Left renal pelvis (tissue), 4 donors: ENCODE measurements around the gene PCDH19. TPM values are rescaled to one million over a fixed set of nuclear protein-coding genes. Genes with fewer than 3 reads are reported as not detected.
A peak's percentile ranks its signal among the peaks of the same experiment; 100 is the strongest.

Experiments used
- DNase-seq, 4 donors: peaks; one replicate each; pipeline ENCODE4 v3.0.0-alpha.2; 2013; ENCODE audit warnings: low read depth in 4 of 4, low spot score in 3 of 4
- polyA plus RNA-seq, 4 donors: library from polyadenylated mRNA; unstranded; fragments of 120-200 nt; gene quantifications; one replicate each; pipeline ENCODE4 v1.2.1, GENCODE V29; 2013; ENCODE audit not compliant: insufficient read length in 4 of 4

The PCDH19 gene
- polyA plus RNA-seq, 4 donors = 2.7 to 5.2 (median 3.9) TPM

GRCh38 chrX:100407147-100407783 is 2.8 kb downstream of the PCDH19 start:
- DNase-seq = no peak

- DNase-seq = no peak
These were observed 4.6 kb downstream of the PCDH19 start for GRCh38 chrX:100405424-100405823.

DNA sequence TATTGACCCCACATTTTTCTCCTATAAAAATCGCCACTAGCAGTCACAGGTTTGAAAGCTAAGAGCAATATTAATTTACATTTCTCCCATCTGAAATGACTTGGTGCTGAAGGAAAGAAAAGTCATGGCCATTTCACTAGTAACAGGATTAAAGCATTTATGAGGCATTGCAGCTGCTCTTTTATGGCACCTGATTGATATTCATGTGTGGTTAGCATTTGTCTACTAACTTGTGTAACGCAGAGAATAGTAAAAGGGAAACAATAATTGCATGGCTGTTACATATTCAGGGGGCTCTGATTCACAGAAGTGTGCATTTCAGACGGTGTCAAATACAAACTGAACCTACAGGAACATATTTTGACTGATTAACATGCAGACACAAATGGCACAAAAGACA is 5.2 kb downstream of the PCDH19 start:
- DNase-seq = no peak

DNA sequence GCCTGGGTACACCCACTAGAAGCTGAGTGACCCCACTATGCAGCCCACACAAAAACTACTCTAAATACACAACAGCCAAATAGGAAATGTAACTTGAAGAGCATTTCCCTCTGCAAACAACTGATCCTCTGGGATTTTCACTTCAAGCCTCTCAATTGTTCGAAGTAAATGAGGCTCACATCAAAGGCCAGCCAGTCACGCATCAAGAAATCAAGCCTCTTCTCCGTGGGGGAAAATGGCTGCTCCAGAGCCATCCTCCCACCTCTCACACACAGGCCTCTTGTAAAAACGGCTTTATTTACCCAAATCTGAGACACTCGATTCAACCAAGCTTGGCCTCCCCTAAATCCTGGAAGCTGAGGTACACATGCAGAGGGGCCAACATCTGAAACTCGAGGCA is 14.3 kb downstream of the PCDH19 start:
- DNase-seq = no peak

DNA sequence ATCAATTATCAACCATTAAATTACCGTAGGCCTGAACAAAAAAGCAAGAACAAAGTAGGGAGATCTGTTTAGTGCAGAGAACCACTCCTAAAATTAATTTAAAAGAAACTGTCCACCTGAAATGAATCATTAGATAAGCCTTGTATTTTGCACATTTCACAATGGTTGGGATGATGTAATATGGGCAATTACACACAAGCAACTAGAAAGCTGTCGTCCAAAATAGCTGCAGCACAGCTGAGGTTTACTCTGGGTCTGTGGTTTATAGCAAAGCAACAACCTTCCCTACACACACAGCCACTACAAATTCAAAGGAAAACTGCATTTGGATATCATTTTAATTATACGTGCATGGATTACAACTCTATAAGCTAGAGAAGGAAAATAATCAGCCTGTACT is 28.5 kb downstream of the PCDH19 start:
- DNase-seq = no peak

DNA sequence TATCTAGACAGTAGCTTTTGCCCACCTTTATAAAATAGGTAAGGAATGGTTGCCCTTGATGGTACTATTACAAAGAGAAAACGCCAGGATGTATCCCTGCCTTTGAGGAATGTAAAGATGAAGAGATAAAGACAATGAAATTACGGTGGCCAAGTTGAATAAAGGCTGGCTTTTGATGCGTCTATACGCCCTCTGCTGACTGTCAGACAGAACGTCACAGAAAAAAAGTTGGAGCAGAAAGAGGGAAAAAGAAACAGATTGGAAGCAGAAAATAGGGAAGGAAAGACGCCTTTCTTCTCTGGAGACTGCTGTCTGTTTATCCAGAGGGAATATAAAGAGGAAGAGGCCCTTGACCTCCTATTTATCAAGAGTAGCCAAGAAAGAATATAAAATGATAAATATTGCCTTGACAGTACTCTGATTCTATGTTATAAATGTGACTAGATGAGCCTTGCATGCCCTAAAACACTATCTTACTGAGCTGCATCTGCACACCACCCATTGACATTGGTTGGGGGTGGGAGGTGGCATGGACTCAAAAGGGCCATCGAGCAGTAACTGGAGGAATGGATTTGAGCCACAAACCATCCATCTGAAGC is 30.6 kb downstream of the PCDH19 start:
- no peak for DNase-seq

GRCh38 chrX:100377826-100378225 is 32.2 kb downstream of the PCDH19 start:
- no peak for DNase-seq

GRCh38 chrX:100376576-100376975 is 33.5 kb downstream of the PCDH19 start:
- DNase-seq = no peak

DNA sequence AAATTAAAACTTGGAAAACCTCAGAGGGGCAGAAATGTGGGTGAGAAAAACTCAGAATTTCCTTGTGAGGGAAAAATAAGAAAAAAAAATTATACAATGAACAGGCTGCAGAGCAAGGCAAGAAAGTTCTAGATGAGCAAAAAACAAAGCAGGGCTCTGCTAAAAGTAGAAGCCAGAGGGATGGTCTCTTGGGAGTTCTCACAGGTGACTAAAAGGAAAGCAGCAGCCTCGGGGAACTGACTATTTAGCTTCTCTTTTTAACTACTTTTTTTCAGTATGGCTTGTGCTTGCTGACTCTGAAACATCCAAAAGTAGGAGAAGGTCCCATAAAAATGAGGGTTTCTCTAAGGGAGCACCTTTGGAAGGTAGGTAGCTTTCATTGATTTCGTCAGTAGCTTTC is 36.4 kb downstream of the PCDH19 start:
- DNase-seq = no peak

GRCh38 chrX:100368167-100368566 is 41.9 kb downstream of the PCDH19 start:
- DNase-seq = no peak

DNA sequence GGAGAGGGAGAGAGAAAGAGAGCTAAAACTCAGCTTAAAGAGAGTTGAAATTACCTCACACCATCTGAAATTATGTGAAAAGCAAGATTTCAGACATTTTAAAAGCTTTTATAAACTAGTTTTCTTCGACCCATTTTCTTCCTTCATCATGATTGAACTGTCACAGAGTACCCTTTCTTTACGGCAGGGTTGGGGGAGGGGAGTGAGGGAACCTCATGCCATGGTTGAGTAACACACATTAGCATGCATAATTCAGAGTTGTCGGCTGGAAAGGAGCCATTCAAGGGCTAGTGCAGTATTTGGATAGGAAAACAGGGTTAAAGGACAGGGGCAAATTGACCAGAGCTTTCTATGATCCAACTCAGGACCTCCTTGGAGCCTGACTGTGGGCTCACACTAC is 46.2 kb downstream of the PCDH19 start:
- DNase-seq = no peak

GRCh38 chrX:100358766-100359165 is 51.3 kb downstream of the PCDH19 start:
- no peak for DNase-seq

DNA sequence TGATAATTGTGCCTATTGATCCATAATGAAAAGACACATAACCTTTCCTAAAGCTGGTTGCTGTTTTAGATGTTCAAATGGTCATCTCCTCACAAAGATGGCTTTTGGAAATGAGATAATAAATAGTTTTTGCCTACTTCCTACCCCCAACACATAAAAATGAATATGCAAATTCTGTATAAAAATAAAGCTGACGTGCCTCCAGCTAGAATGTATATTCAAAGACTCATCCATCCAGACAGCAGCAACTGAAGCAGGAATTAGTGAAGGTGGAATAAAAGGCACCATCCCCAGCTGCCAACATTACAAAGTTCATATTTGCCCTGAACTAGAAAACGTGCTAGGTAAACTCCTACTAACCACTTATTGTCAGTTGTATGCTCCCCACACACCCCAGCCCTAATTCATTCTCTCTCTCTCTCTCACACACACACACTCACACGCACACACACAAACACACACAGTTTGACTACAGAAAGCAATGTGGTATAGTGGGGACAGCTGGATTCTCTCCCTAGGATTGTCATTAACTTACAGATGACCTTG is 53.6 kb downstream of the PCDH19 start:
- no peak for DNase-seq

DNA sequence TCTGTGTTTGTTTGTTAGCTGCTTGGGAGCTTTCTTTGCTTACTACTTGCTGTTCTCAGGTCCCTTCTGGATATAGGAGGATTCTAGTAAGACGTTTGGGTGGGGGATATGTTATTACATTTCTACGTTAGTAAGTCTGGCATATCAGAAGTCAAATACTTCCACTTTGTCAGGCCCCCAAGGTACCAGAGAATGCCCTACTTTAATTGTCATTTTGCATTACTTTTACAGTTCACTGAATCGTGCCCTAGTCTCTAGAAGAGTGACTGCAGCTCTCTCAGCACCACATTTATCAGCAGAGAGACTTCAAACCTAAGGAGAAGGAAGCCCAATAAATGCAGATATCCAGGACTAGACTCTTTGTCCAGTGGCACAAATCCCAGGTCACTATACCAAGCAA is 54.4 kb downstream of the PCDH19 start:
- DNase-seq = no peak

DNA sequence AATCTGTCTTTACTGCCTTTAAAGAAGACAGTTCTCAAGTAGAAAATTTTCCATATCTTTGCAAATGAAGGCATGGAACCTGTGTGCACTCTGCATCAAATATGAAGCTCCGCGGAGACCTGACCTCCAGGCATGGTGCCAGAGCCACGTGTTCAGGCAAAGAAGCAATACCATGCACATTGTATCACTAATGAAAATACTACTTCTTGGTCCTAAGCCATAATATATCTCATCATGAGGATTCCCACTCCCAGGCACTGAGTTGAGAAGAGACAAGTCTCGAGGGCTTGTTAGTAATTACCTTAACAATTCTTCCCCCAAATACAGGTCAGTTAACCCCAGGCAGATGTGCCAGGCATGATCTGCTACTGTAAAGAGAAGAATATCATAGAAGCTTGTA is 56.7 kb downstream of the PCDH19 start:
- no peak for DNase-seq

DNA sequence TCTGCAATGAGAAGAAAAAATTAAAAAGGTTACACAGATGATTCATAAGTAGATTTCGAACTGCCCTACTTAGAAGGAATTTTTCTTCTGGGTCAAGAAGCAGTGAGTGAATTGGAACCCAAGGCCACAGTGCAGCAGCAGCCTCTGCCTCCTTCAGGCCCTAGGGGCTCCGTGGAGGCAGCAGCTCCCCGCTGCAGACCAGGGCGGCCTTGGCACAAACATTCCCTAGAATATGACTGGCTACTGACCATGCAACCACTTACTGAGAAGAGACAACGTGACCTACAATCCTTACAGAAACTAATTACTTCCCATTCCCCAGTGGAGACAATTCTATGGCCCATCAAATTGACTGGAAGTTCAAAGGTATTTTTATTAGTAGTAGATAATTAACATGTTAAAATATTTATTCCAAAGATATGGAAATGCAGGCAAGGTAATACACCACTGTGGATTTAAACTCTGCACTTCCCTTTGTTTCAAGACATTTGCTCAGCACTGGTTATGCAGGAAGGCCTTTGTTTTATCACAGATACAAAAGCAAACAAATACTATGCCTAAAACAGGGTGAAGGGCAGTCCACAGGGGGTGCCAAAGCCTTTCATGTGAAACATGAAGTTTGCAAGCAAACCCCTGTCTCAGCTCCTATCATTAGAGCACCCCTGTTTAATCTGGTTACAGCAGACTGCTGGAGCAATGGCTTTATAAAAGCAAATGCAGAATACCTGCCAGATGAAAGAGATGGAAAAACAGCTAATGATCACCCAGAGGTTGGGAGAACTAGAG is 59.2 kb downstream of the PCDH19 start:
- no peak for DNase-seq

- no peak for DNase-seq
These were observed 60.7 kb downstream of the PCDH19 start for GRCh38 chrX:100349391-100349790.

- DNase-seq = no peak
These were observed 68.9 kb downstream of the PCDH19 start for GRCh38 chrX:100341142-100341510.

DNA sequence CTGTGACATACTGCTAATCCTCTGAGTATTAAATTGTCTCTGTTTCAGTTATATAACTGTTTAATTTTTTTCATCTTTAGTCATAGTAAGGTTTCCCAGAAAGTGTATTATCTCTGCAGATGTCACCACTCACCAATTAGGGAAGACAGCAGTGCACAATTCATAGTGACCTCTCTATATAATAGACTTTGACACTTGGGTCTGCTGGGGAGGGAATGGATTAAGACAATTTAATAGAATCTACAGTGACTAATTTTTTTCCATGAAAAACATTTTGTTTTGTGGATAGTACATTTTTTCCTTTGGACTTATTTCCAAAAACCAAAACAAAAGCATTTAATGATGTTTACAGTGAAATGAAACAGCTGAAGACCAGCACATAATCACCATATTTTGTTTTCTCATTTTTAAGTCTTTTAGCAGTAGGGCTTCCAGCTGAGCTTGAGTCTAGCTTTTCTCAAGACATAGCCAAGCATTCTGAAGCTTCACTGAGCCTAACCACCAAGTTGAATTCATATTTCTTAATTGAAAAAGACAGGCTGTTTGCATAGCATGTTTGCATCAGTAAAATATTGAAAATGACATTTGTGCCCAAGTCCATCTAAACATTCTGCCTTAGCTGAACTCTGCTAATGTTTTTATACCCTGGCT is 69.5 kb downstream of the PCDH19 start:
- DNase-seq = peak in 2 of 4 donors; percentile 4 to 12

DNA sequence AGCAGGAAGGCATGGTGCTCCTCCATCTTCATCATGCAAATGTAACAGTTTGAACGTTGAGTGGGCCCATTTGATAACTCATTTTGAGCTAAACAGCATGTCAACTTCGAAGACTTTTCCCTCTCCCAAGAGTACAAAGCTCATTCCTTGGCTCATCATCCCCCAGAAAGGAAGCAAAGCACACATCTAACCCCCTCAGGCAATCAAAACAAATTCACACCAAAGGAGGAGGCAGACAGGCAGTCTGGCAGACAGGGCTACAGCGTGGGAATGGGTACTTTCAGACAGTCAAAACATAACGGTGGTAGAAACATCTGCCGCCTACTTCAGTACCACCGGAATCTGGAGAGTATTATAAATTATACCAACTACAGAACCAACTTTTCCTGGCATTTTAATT is 81.7 kb downstream of the PCDH19 start:
- DNase-seq = no peak

- DNase-seq = no peak
These were observed 90.4 kb downstream of the PCDH19 start for GRCh38 chrX:100319716-100320115.
